ENCODE results near the gene PTPRZ1.

DNA sequence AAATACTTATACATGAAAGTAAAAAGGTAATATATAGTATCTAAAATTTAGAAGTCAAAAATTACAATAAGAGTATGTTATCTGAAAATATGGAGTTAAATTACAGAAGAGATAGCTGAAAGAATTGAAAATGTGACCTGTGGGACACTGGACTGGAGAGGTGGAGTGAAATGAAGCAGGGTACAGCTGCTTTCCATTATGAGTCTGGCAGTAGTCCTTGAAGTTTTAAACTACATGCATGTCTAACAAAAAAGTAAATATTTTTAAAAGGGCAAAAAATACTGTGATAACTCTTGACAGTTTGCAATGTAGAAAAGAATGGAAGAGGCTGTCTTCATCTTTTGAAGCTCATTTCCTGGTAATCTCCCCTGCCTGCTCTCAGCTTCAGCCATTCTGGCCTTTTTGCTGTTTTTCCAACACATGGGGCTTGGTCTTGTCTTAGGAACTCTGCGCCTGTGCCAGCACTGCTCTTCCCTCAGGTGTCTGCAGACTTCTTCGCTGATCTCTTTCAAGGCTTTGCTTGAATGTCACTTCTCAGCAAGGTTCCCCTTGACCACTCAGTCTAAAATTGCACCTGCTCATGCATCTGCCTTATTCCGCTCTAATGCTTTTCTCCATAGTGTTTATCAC lies 36.9 kb downstream of the PTPRZ1 start:
- TF ChIP-seq, protein P1, sequence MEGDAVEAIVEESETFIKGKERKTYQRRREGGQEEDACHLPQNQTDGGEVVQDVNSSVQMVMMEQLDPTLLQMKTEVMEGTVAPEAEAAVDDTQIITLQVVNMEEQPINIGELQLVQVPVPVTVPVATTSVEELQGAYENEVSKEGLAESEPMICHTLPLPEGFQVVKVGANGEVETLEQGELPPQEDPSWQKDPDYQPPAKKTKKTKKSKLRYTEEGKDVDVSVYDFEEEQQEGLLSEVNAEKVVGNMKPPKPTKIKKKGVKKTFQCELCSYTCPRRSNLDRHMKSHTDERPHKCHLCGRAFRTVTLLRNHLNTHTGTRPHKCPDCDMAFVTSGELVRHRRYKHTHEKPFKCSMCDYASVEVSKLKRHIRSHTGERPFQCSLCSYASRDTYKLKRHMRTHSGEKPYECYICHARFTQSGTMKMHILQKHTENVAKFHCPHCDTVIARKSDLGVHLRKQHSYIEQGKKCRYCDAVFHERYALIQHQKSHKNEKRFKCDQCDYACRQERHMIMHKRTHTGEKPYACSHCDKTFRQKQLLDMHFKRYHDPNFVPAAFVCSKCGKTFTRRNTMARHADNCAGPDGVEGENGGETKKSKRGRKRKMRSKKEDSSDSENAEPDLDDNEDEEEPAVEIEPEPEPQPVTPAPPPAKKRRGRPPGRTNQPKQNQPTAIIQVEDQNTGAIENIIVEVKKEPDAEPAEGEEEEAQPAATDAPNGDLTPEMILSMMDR (conservative IDR thresholded peaks at IDR 0.05; ENCODE audit: low read depth, low read length) = no peak
- no peak for TF ChIP-seq EZH2 (IDR thresholded peaks at IDR 0.05; ENCODE audit: low read length, unreplicated experiment)
